Measurements from ENCODE around the gene MYO7B. TPM values are rescaled to one million over a fixed set of nuclear protein-coding genes. Genes with fewer than 3 reads are reported as not detected.
A peak's percentile ranks its signal among the peaks of the same experiment; 100 is the strongest.
"Not testable (repeated sequence)": the region's sequence is repeated elsewhere in the genome, so short reads cannot be mapped to it uniquely, and the experiment has no call there.

Gene MYO7B
- total RNA-seq, 5 donors from 2014 or later (not counting 1 experiment from before 2014, with no cell fraction given): 0.13 to 0.96 (median 0.28) TPM; not detected in 1

DNA sequence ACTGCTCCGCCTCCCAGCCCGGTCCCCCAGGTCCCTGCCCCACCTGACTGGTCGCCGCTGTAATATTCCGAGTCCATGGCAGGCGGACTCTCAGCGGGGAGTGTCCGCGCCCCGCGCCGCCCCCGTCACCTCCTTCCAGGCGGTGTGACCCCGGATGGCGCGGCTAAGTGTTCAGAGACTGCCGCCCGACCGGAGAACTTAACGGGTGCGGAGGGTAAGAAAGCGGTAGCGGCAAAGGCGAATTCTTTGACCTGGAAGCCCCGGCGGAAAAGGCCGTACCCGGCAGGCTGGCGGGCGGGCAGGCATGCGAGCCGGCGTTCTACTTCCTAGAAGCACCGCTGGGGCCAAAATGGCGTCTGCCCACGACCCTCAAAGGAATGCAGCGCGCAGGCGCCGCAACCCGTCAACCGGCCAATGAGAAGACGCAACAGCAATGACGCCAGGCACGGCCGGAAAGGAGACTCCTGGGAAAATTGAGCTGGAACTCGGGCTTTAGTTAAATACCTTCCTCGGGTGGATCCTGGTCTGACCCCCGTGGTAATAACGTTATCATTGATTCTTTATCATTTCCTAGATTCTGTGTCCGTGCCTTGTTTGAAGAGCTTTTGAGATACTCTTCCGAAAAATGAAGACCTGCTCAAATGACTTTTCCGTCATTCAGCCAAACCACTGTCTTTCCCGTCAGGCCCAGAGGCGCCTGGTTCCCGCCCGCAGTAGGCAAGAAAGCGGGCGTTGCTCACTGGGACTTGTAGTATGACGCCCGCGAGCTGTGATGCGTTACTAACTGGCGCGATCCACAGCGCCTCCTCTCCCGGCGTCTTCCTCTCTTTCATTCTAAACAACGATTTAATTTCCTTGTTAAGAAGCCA lies 9.1 kb upstream of the MYO7B start, which contains the start of gene IWS1:
IWS1 (minus strand) TSS at position 358 of the 869 bp plus-strand sequence; CDS start at position 77, 281 bp downstream.
- H3K9me3 ChIP-seq: no peaks in the 10 kb centered on the region
- ATAC-seq (replicated peaks in 1 of 4) (peak; percentile 92 to 95 (median 94)), DNase-seq (peak; percentile 79 to 97 (median 89))
- peaks cover 0 to 22% of the 10 kb centered on the region in 2 donors for H3K36me3 ChIP-seq (ENCODE audit: control insufficient read depth in 2 of 2, extremely low read depth in 1 of 2, insufficient read depth in 1 of 2, low read length in 1 of 2)
- ChIA-PET CTCF (interaction anchor here in 1 of 2 donors (0.7 to 1.3 kb wide), 4 partner anchors 19 to 764 kb away, joined by 3 read pairs; no protein-coding TSS in a partner anchor), POLR2A (interaction anchor here (0.7 to 1.1 kb wide), 4 partner anchors 19 to 501 kb away, joined by 3 to 4 read pairs (median 3); partner anchors contain the start of genes SAP130 (in 1 of the 2) and SFT2D3 (in 1 of the 2))
- WGBS (ENCODE audit: insufficient coverage): under 1% methylated on average over 62 of the region's 70 CpGs
- Mint-ChIP-seq H3K9me3 (peaks cover 0 to 6% (median 4%) of the 10 kb centered on the region in 3 donors), H3K27ac (peak within 1 kb of the TSS; percentile 91 to 98), H3K27me3 (no peaks in the 10 kb centered on the region), H3K36me3 (peaks cover 12% of the 10 kb centered on the region), H3K4me1 (peaks cover 39 to 48% (median 47%) of the 10 kb centered on the region in 3 donors), H3K4me3 (peak within 1 kb of the TSS; percentile 86 to 95 (median 94))
- H3K4me1 ChIP-seq (ENCODE audit: control insufficient read depth in 1 of 2, extremely low read depth in 1 of 2, insufficient read depth in 2 of 2, low read length in 2 of 2): peaks cover 6 to 23% of the 10 kb centered on the region in 2 experiments
- peak within 1 kb of the TSS; percentile 92 for H3K27ac ChIP-seq (ENCODE audit: low read length)
- no peaks in the 10 kb centered on the region for H3K27me3 ChIP-seq (replicated peaks in 1 of 2; ENCODE audit: control insufficient read depth in 2 of 2, extremely low read depth in 1 of 2, insufficient read depth in 2 of 2, low read length in 1 of 2)
- H3K4me3 ChIP-seq (ENCODE audit: control insufficient read depth in 1 of 2, extremely low read depth in 1 of 2, low read length in 1 of 2): peak within 1 kb of the TSS; percentile 91 to 93

DNA sequence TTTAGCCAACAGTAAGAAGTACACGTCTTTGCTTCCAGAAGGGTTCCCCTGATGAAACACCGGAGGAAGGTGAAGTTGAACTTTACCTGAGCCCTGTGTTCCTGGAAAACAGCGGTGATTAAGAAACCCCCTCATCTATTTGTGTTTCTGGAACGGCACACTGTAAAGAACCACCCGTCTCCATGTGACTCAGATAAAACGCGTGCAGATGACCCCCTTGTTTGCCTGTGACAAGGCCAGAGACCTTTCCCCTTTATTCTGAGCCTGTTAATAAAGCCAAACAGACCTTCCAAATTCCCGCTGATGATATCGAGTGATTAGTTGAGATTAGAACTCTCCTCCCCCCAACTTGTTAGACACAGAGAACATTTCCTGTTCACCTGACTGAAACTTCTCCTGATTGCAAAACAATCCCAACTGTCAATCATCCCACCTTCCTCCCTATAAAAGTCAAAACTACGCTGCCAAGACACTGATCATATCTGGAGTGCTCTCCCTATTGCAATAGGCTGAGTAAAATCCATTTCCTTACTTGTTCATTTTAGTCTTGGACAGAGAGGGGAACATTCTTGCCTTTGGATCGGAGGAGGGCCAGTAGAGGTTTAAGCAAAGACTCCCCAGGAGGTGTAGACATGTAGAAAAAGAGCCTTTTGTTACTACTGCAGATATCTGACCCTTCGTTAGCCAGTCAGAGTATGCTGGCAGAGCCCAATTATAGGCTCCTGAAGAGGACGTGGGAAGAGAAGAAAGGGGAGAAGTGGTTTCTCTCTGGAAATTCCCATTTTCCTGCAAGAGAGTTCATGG lies 8.3 kb upstream of the MYO7B start:
- Histone ChIP-seq H3K4me3 (ENCODE audit: control insufficient read depth in 1 of 2, extremely low read depth in 1 of 2, low read length in 1 of 2) (peak overlapping the region; percentile 91 to 93), H3K27me3 (replicated peaks in 1 of 2; ENCODE audit: control insufficient read depth in 2 of 2, extremely low read depth in 1 of 2, insufficient read depth in 2 of 2, low read length in 1 of 2) (no peaks in the 10 kb centered on the region), H3K4me1 (ENCODE audit: control insufficient read depth in 1 of 2, extremely low read depth in 1 of 2, insufficient read depth in 2 of 2, low read length in 2 of 2) (peaks cover 6 to 23% of the 10 kb centered on the region in 2 experiments), H3K36me3 (ENCODE audit: control insufficient read depth in 2 of 2, extremely low read depth in 1 of 2, insufficient read depth in 1 of 2, low read length in 1 of 2) (peaks cover 0 to 16% of the 10 kb centered on the region in 2 donors), H3K27ac (ENCODE audit: low read length) (peak overlapping the region; percentile 92), H3K9me3 (no peaks in the 10 kb centered on the region)
- peaks cover 9% of the 10 kb centered on the region for H3K36me3 Mint-ChIP-seq
- no peaks in the 10 kb centered on the region for H3K27me3 Mint-ChIP-seq
- H3K27ac Mint-ChIP-seq: peak overlapping the region; percentile 91 to 98
- peak overlapping the region; percentile 86 to 95 (median 94) for H3K4me3 Mint-ChIP-seq
- peak in 1 of 35 experiments; percentile 4 for DNase-seq
- peak; percentile 6 to 15 (median 10) for ATAC-seq (replicated peaks in 1 of 4)
- ChIA-PET POLR2A (interaction anchor here (0.7 to 1.1 kb wide), 3 partner anchors 27 to 500 kb away, joined by 3 to 4 read pairs (median 3); partner anchors contain the start of genes SAP130 (in 1 of the 2) and SFT2D3 (in 1 of the 2)), CTCF (interaction anchor here in 1 of 2 donors (0.6 to 0.9 kb wide), 3 partner anchors 20 to 763 kb away, joined by 3 to 8 read pairs (median 3); no protein-coding TSS in a partner anchor)
- 60% methylated on average over 3 of the region's 13 CpGs for WGBS (ENCODE audit: insufficient coverage)
- peaks cover 35 to 40% (median 39%) of the 10 kb centered on the region in 3 donors for H3K4me1 Mint-ChIP-seq
- H3K9me3 Mint-ChIP-seq: peaks cover 0 to 6% (median 4%) of the 10 kb centered on the region in 3 donors

DNA sequence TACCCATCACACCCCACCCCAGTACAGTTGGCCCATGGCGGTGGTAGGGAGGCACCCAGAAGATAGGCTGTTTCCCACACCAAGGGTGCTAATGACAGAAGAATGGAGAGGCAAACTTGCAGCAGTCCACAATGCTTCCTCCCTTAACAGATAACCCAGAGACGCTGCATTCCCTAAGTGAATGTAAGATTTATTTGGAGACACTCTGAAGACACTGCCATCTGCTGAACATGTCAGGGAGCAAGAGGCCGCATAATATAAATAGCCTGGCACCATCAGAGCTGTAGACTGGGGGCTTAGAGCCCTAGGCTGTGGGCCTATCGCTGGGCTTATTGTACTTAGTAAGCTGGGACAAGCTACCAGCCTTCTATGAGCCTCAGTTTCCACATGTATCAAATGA lies 7.0 kb upstream of the MYO7B start:
- ATAC-seq (replicated peaks in 1 of 4): no peak
- no peak for DNase-seq
- peaks cover 3% of the 10 kb centered on the region for H3K36me3 Mint-ChIP-seq
- Histone ChIP-seq H3K36me3 (ENCODE audit: control insufficient read depth in 2 of 2, extremely low read depth in 1 of 2, insufficient read depth in 1 of 2, low read length in 1 of 2) (peaks cover 0 to 4% of the 10 kb centered on the region in 2 donors), H3K27ac (ENCODE audit: low read length) (no peak overlapping the region), H3K9me3 (no peaks in the 10 kb centered on the region), H3K4me3 (ENCODE audit: control insufficient read depth in 1 of 2, extremely low read depth in 1 of 2, low read length in 1 of 2) (no peak overlapping the region), H3K4me1 (ENCODE audit: control insufficient read depth in 1 of 2, extremely low read depth in 1 of 2, insufficient read depth in 2 of 2, low read length in 2 of 2) (peaks cover 6 to 21% of the 10 kb centered on the region in 2 experiments), H3K27me3 (replicated peaks in 1 of 2; ENCODE audit: control insufficient read depth in 2 of 2, extremely low read depth in 1 of 2, insufficient read depth in 2 of 2, low read length in 1 of 2) (no peaks in the 10 kb centered on the region)
- H3K4me3 Mint-ChIP-seq: peak overlapping the region in 1 of 3 donors; percentile 6
- H3K27ac Mint-ChIP-seq: peak overlapping the region; percentile 91 to 98
- WGBS (ENCODE audit: insufficient coverage): 100% methylated on average over 2 of the region's 4 CpGs
- CTCF ChIA-PET: interaction anchor here in 1 of 2 donors (0.5 to 0.6 kb wide), 2 partner anchors 148 to 378 kb away, joined by 3 to 4 read pairs; no protein-coding TSS in a partner anchor
- POLR2A ChIA-PET: interaction anchor here in 1 of 2 donors (0.9 kb wide), 1 partner anchor 17 kb away, joined by 5 read pairs; no protein-coding TSS in a partner anchor
- H3K4me1 Mint-ChIP-seq: peaks cover 26 to 31% (median 30%) of the 10 kb centered on the region in 3 donors
- no peaks in the 10 kb centered on the region for H3K27me3 Mint-ChIP-seq
- peaks cover 0 to 6% (median 4%) of the 10 kb centered on the region in 3 donors for H3K9me3 Mint-ChIP-seq

DNA sequence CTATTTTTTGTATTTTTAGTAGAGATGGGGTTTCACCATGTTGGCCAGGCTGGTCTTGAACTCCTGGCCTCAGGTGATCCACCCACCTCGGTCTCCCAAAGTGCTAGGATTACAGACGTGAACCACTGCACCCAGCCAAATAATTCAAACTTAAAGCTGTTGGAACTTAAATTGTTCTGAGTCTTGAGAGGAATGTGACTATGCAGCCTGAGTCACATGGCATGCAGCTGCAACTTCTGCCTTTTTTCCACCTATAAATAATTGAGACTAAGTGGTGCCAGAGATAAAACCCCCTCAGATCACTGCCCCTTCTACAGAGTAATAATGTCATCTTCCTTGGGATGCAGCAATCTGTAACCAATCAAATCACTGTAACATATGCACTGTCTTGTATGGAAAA lies 6.1 kb upstream of the MYO7B start:
- H3K36me3 ChIP-seq (ENCODE audit: control insufficient read depth in 2 of 2, extremely low read depth in 1 of 2, insufficient read depth in 1 of 2, low read length in 1 of 2); DNase-seq; H3K27me3 Mint-ChIP-seq; H3K27ac ChIP-seq (ENCODE audit: low read length); H3K27me3 ChIP-seq (replicated peaks in 1 of 2; ENCODE audit: control insufficient read depth in 2 of 2, extremely low read depth in 1 of 2, insufficient read depth in 2 of 2, low read length in 1 of 2); H3K9me3 ChIP-seq; CTCF ChIA-PET; H3K27ac Mint-ChIP-seq; H3K36me3 Mint-ChIP-seq; H3K9me3 Mint-ChIP-seq; H3K4me3 ChIP-seq (ENCODE audit: control insufficient read depth in 1 of 2, extremely low read depth in 1 of 2, low read length in 1 of 2); ATAC-seq (replicated peaks in 1 of 4); H3K4me3 Mint-ChIP-seq: not testable (repeated sequence)
- WGBS (ENCODE audit: insufficient coverage): no CpG with 5 or more reads among the region's 2 CpGs
- peaks cover 18 to 25% (median 23%) of the 10 kb centered on the region in 3 donors for H3K4me1 Mint-ChIP-seq
- POLR2A ChIA-PET: interaction anchor here in 1 of 2 donors (0.7 kb wide), 1 partner anchor 54 kb away, joined by 5 read pairs; no protein-coding TSS in a partner anchor
- peaks cover 6 to 16% of the 10 kb centered on the region in 2 experiments for H3K4me1 ChIP-seq (ENCODE audit: control insufficient read depth in 1 of 2, extremely low read depth in 1 of 2, insufficient read depth in 2 of 2, low read length in 2 of 2)

DNA sequence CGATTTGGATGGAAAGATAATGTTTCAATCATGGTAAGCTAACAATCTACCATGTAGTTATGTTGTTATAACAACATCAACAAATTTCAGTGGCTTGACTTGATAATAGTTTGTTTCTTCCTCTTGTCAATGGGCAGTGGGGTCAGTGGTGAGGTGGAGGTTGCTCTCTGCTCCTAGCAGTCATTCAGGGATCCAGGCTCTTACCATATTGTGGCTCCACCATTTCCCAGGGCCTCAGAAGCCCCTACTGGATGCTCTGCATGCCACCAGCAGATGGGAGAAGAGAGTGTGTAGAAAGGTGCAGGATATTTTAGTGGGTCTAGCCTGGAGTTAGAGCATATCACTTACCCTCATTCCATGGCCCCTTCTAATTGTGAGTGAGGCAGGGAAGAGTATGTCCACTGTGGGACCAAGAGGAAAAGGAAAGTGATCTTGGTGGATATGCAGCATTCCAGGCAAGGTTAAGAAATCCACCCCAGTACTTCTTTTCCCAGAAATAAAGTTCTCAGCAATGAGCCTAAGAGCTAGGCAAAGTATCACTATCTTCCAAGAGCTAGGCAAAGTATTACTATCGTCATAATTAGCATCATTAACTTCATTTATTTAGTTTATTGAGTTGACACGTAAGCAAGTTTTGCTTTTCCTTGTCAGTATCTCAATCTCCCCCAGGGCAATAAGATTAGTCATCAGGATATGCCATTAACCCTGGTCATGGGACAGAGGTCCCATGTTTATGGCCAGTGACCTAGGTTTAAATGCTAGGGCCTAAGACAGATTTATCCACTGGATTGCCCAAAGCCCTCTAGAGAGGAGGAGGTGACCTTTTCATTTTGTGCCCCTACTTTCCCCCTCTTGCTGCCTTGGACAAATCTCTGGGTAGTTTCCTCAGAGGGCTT lies 5.0 kb upstream of the MYO7B start:
- Mint-ChIP-seq H3K27me3 (peaks cover 0 to 8% of the 10 kb centered on the region in 2 donors), H3K36me3 (no peaks in the 10 kb centered on the region), H3K4me1 (peaks cover 13 to 18% (median 15%) of the 10 kb centered on the region in 3 donors), H3K4me3 (no peak overlapping the region), H3K27ac (no peak overlapping the region), H3K9me3 (peaks cover 0 to 6% (median 4%) of the 10 kb centered on the region in 3 donors)
- H3K4me3 ChIP-seq (ENCODE audit: control insufficient read depth in 1 of 2, extremely low read depth in 1 of 2, low read length in 1 of 2): no peak overlapping the region
- no peaks in the 10 kb centered on the region for H3K9me3 ChIP-seq
- no peaks in the 10 kb centered on the region for H3K36me3 ChIP-seq (ENCODE audit: control insufficient read depth in 2 of 2, extremely low read depth in 1 of 2, insufficient read depth in 1 of 2, low read length in 1 of 2)
- WGBS (ENCODE audit: insufficient coverage): no CpG with 5 or more reads among the region's 3 CpGs
- H3K27me3 ChIP-seq (replicated peaks in 1 of 2; ENCODE audit: control insufficient read depth in 2 of 2, extremely low read depth in 1 of 2, insufficient read depth in 2 of 2, low read length in 1 of 2): peaks cover 0 to 12% of the 10 kb centered on the region in 2 experiments
- no peak for DNase-seq
- ATAC-seq (replicated peaks in 1 of 4): no peak
- H3K27ac ChIP-seq (ENCODE audit: low read length): no peak overlapping the region
- ChIA-PET CTCF (interaction anchor here in 1 of 2 donors (2.0 kb wide), 1 partner anchor 51 kb away, joined by 4 read pairs; no protein-coding TSS in a partner anchor), POLR2A (no interaction called here)
- peaks cover 3 to 6% of the 10 kb centered on the region in 2 experiments for H3K4me1 ChIP-seq (ENCODE audit: control insufficient read depth in 1 of 2, extremely low read depth in 1 of 2, insufficient read depth in 2 of 2, low read length in 2 of 2)
